HTR-8/SVneo (cell line): ENCODE data around the gene TTC16.

Source experiments
- DNase-seq: peaks from one replicate; pipeline ENCODE4 v3.0.0; 2011; ENCODE audit warnings: low spot score, mixed read lengths; ENCODE audit not compliant: insufficient read length
- FAIRE-seq: peaks from 2 replicates; lab custom pipeline; 2011; peaks lifted over from hg19 to GRCh38; lab: Jason Lieb, UNC

Gene TTC16

GRCh38 chr9:127694890-127695720 lies 20.8 kb upstream of the TTC16 start:
- FAIRE-seq (no peak), DNase-seq (no peak)

DNA sequence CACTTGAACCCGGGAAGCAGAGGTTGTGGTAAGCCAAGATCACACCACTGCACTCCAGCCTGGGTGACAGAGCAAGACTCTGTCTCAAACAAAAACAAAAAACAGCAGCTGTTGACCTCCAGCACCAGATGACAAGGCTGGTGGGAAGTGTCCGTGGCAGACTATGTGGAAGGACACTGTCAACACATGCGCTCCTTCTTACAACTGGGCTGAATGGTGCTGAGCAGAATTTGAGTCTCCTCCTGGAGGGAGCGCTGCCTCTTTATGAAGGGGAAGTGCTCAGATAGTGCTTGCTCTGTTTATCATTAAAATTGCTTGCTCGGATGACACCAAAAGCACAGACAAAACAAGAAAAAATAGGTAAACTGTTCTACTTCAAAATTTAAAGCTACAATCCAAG lies 18.3 kb upstream of the TTC16 start:
- FAIRE-seq (no peak), DNase-seq (no peak)

GRCh38 chr9:127698386-127698785 lies 17.5 kb upstream of the TTC16 start:
- no peak for DNase-seq
- no peak for FAIRE-seq

GRCh38 chr9:127698985-127699670 lies 16.8 kb upstream of the TTC16 start:
- DNase-seq: peak; percentile 72
- no peak for FAIRE-seq

DNA sequence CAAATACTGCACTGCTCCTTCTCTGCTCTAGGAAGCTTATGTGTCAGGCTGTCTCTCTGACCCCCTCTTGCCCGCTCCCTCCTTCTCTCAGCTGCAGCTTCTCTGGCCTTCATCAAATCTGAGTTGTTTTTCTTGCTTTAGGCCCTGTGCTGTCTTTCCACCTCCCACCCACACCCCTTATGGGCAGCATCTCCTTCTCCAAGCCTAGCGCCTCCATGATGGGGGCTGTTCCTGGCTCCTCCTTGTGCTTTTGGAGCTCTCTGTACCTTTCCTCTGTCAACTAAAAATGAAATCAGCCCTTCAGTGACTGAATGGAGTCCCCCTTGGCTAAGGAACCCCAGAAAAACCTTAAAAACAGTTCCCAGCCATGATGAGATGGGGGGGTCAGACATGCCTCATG lies 15.7 kb upstream of the TTC16 start:
- FAIRE-seq: no peak
- DNase-seq: no peak

GRCh38 chr9:127700594-127701255 lies 15.2 kb upstream of the TTC16 start:
- DNase-seq (no peak), FAIRE-seq (no peak)

- DNase-seq (no peak), FAIRE-seq (no peak)
These were observed 12.5 kb upstream of the TTC16 start for GRCh38 chr9:127703289-127703946.

- DNase-seq: no peak
- no peak for FAIRE-seq
These were observed 10.1 kb upstream of the TTC16 start for GRCh38 chr9:127705577-127706379.

DNA sequence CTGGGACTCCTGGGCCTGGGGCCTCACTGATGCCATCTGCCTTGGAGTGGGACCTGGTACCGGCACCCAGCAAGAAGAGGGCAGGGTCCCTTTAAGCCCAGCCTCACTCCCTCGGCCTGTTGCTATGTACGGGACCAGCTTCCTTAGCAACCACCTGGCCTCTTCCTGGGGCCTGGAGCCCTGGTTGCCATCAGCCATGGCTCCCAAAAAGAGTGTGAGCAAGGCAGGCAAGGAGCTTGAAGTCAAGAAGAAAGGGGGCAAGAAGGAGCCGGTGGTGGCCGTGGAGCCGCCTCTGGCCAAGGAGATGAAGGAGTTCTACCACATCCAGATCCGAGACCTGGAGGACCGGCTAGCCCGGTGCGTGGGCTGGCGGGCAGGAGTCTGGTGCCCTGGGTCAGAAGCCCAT lies 9.0 kb upstream of the TTC16 start, which contains the start of gene CFAP157:
TSS of gene CFAP157 (plus strand) at position 153 of the 406 bp plus-strand sequence. CDS start at position 197, 44 bp downstream.
- DNase-seq: no peak
- no peak for FAIRE-seq

DNA sequence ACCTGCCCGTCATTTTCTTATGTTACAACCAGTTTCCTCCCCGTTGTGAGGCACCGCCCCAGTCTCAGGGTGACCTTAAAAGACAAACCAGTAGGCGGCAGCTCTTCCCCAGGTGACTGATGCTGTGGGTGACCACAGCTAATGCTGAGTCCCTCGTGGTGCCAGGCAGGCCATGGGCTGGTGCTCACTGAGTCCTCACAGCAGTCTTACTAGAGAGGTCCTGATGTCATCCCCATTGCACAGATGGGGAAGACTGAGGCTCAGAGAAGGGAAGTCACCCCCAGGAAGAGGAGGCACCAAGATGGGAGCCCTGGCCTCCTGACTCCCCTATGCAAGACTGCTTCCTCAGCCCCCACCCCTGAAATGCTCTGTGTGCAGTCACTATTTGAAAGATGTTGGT lies 8.1 kb upstream of the TTC16 start:
- FAIRE-seq (no peak), DNase-seq (no peak)

DNA sequence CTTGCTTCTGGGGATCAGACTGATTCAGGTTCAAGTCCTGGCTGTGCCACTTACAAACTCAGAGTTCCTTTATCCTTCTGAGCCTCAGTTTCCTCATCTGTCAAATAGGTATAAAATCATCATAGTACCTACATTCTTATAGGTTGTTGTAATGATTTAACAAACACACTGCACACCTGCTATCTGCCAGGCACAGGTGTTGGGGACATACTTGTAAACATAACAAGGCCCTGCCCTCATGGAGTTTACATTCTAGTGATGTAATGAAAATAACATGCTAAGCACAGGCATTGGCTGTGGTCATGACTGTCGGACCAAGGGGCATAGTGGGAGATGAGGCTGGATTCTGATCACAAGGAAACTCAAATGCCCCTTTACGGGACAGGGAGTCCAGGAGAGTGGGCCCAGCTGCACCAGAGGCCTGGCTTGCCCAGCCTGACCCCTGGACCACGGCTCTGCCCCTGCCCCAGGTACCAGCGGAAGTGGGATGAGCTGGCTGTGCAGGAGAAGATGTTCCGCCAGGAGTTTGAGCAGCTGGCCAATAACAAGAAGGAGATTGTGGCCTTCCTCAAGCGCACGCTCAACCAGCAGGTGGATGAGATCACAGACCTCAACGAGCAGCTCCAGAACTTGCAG lies 6.8 kb upstream of the TTC16 start:
- FAIRE-seq (peak; percentile 9), DNase-seq (no peak)

GRCh38 chr9:127710204-127710783 lies 5.6 kb upstream of the TTC16 start:
- DNase-seq: no peak
- FAIRE-seq: no peak

DNA sequence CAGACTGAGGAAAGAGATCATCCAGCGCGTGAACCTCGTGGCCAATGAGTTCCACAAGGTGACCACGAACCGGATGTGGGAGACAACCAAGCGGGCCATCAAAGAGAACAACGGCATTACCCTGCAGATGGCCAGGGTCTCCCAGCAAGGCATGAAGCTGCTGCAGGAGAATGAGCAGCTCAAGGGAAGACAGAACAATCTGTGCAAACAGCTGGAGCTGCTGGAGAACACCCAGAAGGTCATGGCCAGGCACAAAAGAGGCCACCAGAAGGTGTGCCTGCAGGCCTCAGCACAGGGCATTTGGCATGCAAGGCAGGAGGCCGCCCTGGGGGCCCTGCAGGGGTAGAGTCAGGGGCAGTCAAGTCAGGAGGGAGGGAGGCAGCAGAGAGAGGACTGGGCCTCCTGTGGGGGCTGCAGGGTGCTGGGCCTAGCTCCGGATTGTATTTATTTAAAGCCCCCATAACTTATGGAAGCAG lies 4.6 kb upstream of the TTC16 start:
- FAIRE-seq: no peak
- no peak for DNase-seq

DNA sequence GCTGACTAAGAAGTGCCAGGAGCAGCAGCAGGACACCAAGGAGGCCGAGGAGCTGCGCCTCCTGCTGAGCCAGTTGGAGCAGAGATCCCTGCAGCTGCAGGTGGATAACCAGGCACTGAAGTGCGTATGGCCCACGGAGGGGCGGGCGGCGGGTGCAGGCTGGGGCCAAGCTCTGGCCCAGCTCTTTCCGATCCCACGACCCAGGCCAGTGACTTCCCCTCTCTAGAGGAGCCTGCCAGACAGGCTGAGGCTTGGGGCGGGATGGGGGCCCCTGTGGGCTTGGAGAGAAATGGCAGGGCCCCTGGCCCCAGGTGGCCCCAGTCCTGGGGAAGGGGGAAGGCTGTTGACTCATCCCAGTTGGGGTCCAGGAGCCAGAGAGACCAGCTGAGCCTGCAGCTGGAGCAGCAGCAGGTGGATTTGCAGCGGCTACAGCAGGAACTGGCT lies 4.0 kb upstream of the TTC16 start:
- no peak for FAIRE-seq
- no peak for DNase-seq

GRCh38 chr9:127712371-127712770 lies 3.5 kb upstream of the TTC16 start:
- DNase-seq (no peak), FAIRE-seq (no peak)

DNA sequence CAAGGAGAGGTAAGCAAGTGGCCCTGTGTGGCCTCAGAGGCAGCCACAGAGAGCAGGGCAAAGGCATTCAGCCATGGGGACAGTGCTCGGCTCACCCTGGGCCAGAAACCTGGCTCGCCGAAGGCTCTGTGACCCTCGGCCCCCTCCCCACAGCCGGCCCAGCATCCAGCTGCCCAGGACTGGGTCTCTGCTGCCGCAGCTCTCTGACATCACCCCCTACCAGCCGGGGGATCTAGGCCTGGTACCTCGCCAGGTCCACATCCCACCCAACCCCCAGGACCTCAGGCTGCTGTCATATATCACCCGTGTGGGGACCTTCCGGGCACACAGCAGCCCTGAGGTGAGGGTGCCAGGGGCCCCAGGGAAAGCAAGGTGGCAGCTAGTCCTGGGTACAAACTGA lies 3.0 kb upstream of the TTC16 start:
- DNase-seq (no peak), FAIRE-seq (no peak)

- FAIRE-seq (no peak), DNase-seq (no peak)
These were observed 1.7 kb upstream of the TTC16 start for GRCh38 chr9:127714020-127714750.

- DNase-seq (no peak), FAIRE-seq (no peak)
These were observed 869 bp upstream of the TTC16 start for GRCh38 chr9:127714951-127715469.
